Nephron (organoid): Measurements from ENCODE around the gene BANF2.
A peak's percentile ranks its signal among the peaks of the same experiment; 100 is the strongest.
"Not testable (repeated sequence)": the region's sequence is repeated elsewhere in the genome, so short reads cannot be mapped to it uniquely, and the experiment has no call there.

ENCODE experiments used
- H3K27ac Mint-ChIP-seq, 3 experiments: 2 replicates each; pipeline ENCODE4 v1.8.0; 2020; ENCODE audit warnings: mixed read lengths in 3 of 3, mild to moderate bottlenecking in 2 of 3, moderate library complexity in 1 of 3
- H3K27me3 Mint-ChIP-seq: 2 replicates; pipeline ENCODE4 v1.8.0; 2021; ENCODE audit warnings: low read depth, mild to moderate bottlenecking, moderate library complexity, mixed read lengths
- H3K36me3 Mint-ChIP-seq: 2 replicates; pipeline ENCODE4 v1.8.0; 2020; ENCODE audit warnings: low read depth, mixed read lengths
- H3K4me1 Mint-ChIP-seq: 2 replicates; pipeline ENCODE4 v1.8.0; 2020; ENCODE audit warnings: mixed read lengths
- H3K4me3 Mint-ChIP-seq, 3 experiments: 2 replicates each; pipeline ENCODE4 v1.8.0; 2020; ENCODE audit warnings: mild to moderate bottlenecking in 3 of 3, mixed read lengths in 3 of 3, moderate library complexity in 2 of 3
- H3K9me3 Mint-ChIP-seq: 2 replicates; pipeline ENCODE4 v1.8.0; 2020; ENCODE audit warnings: mixed read lengths
- CTCF ChIP-seq, 3 experiments: fragments of 200-600 bp; sonication (generic); IDR thresholded peaks; one replicate each; pipeline ENCODE4 v1.5.0; 2021; ENCODE audit warnings: antibody characterized with exemption in 3 of 3; ENCODE audit not compliant: unreplicated experiment in 3 of 3

Gene BANF2

GRCh38 chr20:17768271-17768670 is 68.5 kb downstream of the BANF2 start:
- H3K36me3 Mint-ChIP-seq = no peaks in the 10 kb centered on the region
- peaks cover 8% of the 10 kb centered on the region for H3K27me3 Mint-ChIP-seq
- H3K9me3 Mint-ChIP-seq = no peaks in the 10 kb centered on the region
- no peak overlapping the region for H3K4me3 Mint-ChIP-seq
- no peaks in the 10 kb centered on the region for H3K4me1 Mint-ChIP-seq
- no peak overlapping the region for H3K27ac Mint-ChIP-seq
- TF ChIP-seq CTCF (IDR thresholded peaks at IDR 0.05; ENCODE audit: unreplicated experiment in 3 of 3) = no peak

- not testable (repeated sequence) for H3K4me3 Mint-ChIP-seq, H3K36me3 Mint-ChIP-seq, H3K27ac Mint-ChIP-seq, H3K27me3 Mint-ChIP-seq, H3K9me3 Mint-ChIP-seq
- H3K4me1 Mint-ChIP-seq = peaks cover 12% of the 10 kb centered on the region
Observed at GRCh38 chr20:17769716-17770115, 70.0 kb downstream of the BANF2 start.

GRCh38 chr20:17771206-17772004 is 71.6 kb downstream of the BANF2 start:
- H3K27me3 Mint-ChIP-seq = no peaks in the 10 kb centered on the region
- peaks cover 12% of the 10 kb centered on the region for H3K4me1 Mint-ChIP-seq
- H3K27ac Mint-ChIP-seq = no peak overlapping the region
- no peak overlapping the region for H3K4me3 Mint-ChIP-seq
- TF ChIP-seq CTCF (IDR thresholded peaks at IDR 0.05; ENCODE audit: unreplicated experiment in 3 of 3) = no peak
- no peaks in the 10 kb centered on the region for H3K36me3 Mint-ChIP-seq
- no peaks in the 10 kb centered on the region for H3K9me3 Mint-ChIP-seq

GRCh38 chr20:17772005-17772343 is 72.2 kb downstream of the BANF2 start:
- Mint-ChIP-seq H3K4me1 (peaks cover 12% of the 10 kb centered on the region), H3K9me3 (no peaks in the 10 kb centered on the region), H3K27ac (peak overlapping the region in 1 of 3 experiments; percentile 27), H3K27me3 (no peaks in the 10 kb centered on the region), H3K36me3 (no peaks in the 10 kb centered on the region), H3K4me3 (no peak overlapping the region)
- no peak for TF ChIP-seq CTCF (IDR thresholded peaks at IDR 0.05; ENCODE audit: unreplicated experiment in 3 of 3)

- Mint-ChIP-seq H3K4me1 (peaks cover 12% of the 10 kb centered on the region), H3K9me3 (no peaks in the 10 kb centered on the region), H3K27ac (peak overlapping the region; percentile 6 to 40 (median 7)), H3K4me3 (no peak overlapping the region), H3K36me3 (no peaks in the 10 kb centered on the region), H3K27me3 (no peaks in the 10 kb centered on the region)
- TF ChIP-seq CTCF (IDR thresholded peaks at IDR 0.05; ENCODE audit: unreplicated experiment in 3 of 3) = no peak
Observed at GRCh38 chr20:17773619-17774018, 73.9 kb downstream of the BANF2 start.

GRCh38 chr20:17775600-17775999 is 75.8 kb downstream of the BANF2 start:
- Mint-ChIP-seq H3K4me1 (peaks cover 17% of the 10 kb centered on the region), H3K36me3 (peaks cover 4% of the 10 kb centered on the region), H3K27me3 (peaks cover 6% of the 10 kb centered on the region), H3K9me3 (peaks cover 5% of the 10 kb centered on the region), H3K27ac (peak overlapping the region in 1 of 3 experiments; percentile 33), H3K4me3 (no peak overlapping the region)
- TF ChIP-seq CTCF (IDR thresholded peaks at IDR 0.05; ENCODE audit: unreplicated experiment in 3 of 3) = no peak
